CD14-positive monocyte (primary cell): ENCODE measurements around the gene SDK1. TPM values are rescaled to one million over a fixed set of nuclear protein-coding genes. Genes with fewer than 3 reads are reported as not detected.
A peak's percentile ranks its signal among the peaks of the same experiment; 100 is the strongest.

Experiments
- DNase-seq, 3 donors: peaks; one replicate each; pipeline ENCODE4 v3.0.0-alpha.2; 2011 to 2022
- H2AFZ ChIP-seq: 2 replicates; pipeline ENCODE4 v1.6.0; 2012; ENCODE audit warnings: mild to moderate bottlenecking, low read depth, low read length, inconsistent platforms; ENCODE audit not compliant: insufficient read depth, poor library complexity, severe bottlenecking
- H3K27ac ChIP-seq, 2 donors: 1 replicate in 1 of 2; 2 replicates in 1 of 2; pipeline ENCODE4 v1.5.1; 2012 to 2013; ENCODE audit warnings: low read length in 2 of 2, control low read depth in 1 of 2, inconsistent platforms in 1 of 2, low read depth in 1 of 2, mild to moderate bottlenecking in 1 of 2
- H3K27me3 ChIP-seq, 2 donors: one replicate each; pipeline versions ENCODE4 v1.6.0 to v1.6.1; 2011 to 2013; ENCODE audit warnings: low read length in 2 of 2; ENCODE audit not compliant: control insufficient read depth in 2 of 2, insufficient read depth in 2 of 2
- H3K36me3 ChIP-seq, 2 donors: replicated peaks in 1 of 2; 1 replicate in 1 of 2; 2 replicates in 1 of 2; pipeline versions ENCODE4 v1.5.1 to v1.6.1; 2012 to 2013; ENCODE audit warnings: low read length in 2 of 2, control low read depth in 1 of 2, inconsistent platforms in 1 of 2, mild to moderate bottlenecking in 1 of 2; ENCODE audit not compliant: insufficient read depth in 2 of 2, control insufficient read depth in 1 of 2
- H3K4me1 ChIP-seq, 2 donors: 1 replicate in 1 of 2; 2 replicates in 1 of 2; pipeline versions ENCODE4 v1.5.1 to v1.6.1; 2012 to 2013; ENCODE audit warnings: low read length in 2 of 2, control low read depth in 1 of 2, inconsistent platforms in 1 of 2, mild to moderate bottlenecking in 1 of 2, moderate library complexity in 1 of 2; ENCODE audit not compliant: insufficient read depth in 2 of 2, control insufficient read depth in 1 of 2
- H3K4me2 ChIP-seq: replicated peaks from 2 replicates; pipeline ENCODE3; 2012; ENCODE audit warnings: low read length, moderate library complexity, mild to moderate bottlenecking; ENCODE audit not compliant: poor library complexity, severe bottlenecking; ENCODE audit errors: extremely low read depth
- H3K4me3 ChIP-seq, 3 experiments: fragments of 200-600 bp in 1 of 3; sonication (generic) in 1 of 3; replicated peaks in 1 of 3; 1 replicate in 2 of 3; 2 replicates in 1 of 3; pipeline ENCODE4 v1.5.1; 2011 to 2013; ENCODE audit warnings: low read length in 3 of 3, mild to moderate bottlenecking in 3 of 3, control low read depth in 2 of 3, low read depth in 2 of 3, inconsistent platforms in 1 of 3, moderate library complexity in 1 of 3
- H3K79me2 ChIP-seq: 2 replicates; pipeline ENCODE4 v1.6.0; 2012; ENCODE audit warnings: mild to moderate bottlenecking, control low read depth, inconsistent platforms, low read length, moderate library complexity; ENCODE audit not compliant: insufficient read depth
- H3K9ac ChIP-seq: 2 replicates; pipeline ENCODE4 v1.6.0; 2017; ENCODE audit warnings: low read length, mild to moderate bottlenecking; ENCODE audit not compliant: insufficient read depth, poor library complexity, severe bottlenecking
- H3K9me3 ChIP-seq, 2 donors: replicated peaks in 1 of 2; 1 replicate in 1 of 2; 2 replicates in 1 of 2; pipeline versions ENCODE4 v1.5.1 to v1.6.1; 2012 to 2013; ENCODE audit warnings: low read length in 2 of 2, control low read depth in 1 of 2; ENCODE audit not compliant: control insufficient read depth in 1 of 2, insufficient read depth in 1 of 2
- H4K20me1 ChIP-seq: 2 replicates; pipeline ENCODE4 v1.6.0; 2012; ENCODE audit warnings: mild to moderate bottlenecking, low read length, control low read depth, moderate library complexity; ENCODE audit not compliant: insufficient read depth
- H3K27ac Mint-ChIP-seq, 7 donors: one replicate each; pipeline ENCODE4 v1.8.0; 2020; ENCODE audit warnings: mild to moderate bottlenecking in 7 of 7, mixed read lengths in 7 of 7, moderate library complexity in 6 of 7, inconsistent platforms in 2 of 7
- H3K27me3 Mint-ChIP-seq, 3 donors: one replicate each; pipeline ENCODE4 v1.8.0; 2021 to 2022; ENCODE audit warnings: low read depth in 3 of 3, mild to moderate bottlenecking in 3 of 3, mixed read lengths in 3 of 3, moderate library complexity in 3 of 3, inconsistent platforms in 1 of 3
- H3K36me3 Mint-ChIP-seq, 2 donors: one replicate each; pipeline ENCODE4 v1.8.0; 2020; ENCODE audit warnings: mixed read lengths in 2 of 2, inconsistent platforms in 1 of 2, mild to moderate bottlenecking in 1 of 2
- H3K4me1 Mint-ChIP-seq: one replicate; pipeline ENCODE4 v1.8.0; 2020; ENCODE audit warnings: mild to moderate bottlenecking, mixed read lengths
- H3K4me3 Mint-ChIP-seq, 2 donors: one replicate each; pipeline ENCODE4 v1.8.0; 2020; ENCODE audit warnings: mild to moderate bottlenecking in 2 of 2, mixed read lengths in 2 of 2, moderate library complexity in 1 of 2
- H3K9me3 Mint-ChIP-seq, 7 donors: one replicate each; pipeline ENCODE4 v1.8.0; 2020 to 2022; ENCODE audit warnings: mixed read lengths in 7 of 7, mild to moderate bottlenecking in 6 of 7, moderate library complexity in 6 of 7, inconsistent platforms in 2 of 7
- CTCF ChIP-seq: fragments of 200-600 bp; IDR thresholded peaks from one replicate; pipeline ENCODE4 v1.8.0; 2022; ENCODE audit warnings: antibody characterized with exemption, mild to moderate bottlenecking
- WGBS: methylation state at CpG from one replicate; pipeline ENCODE4 v1.1.5; 2013; ENCODE audit warnings: missing lambda C conversion rate; ENCODE audit not compliant: insufficient coverage; 5-methylcytosine and 5-hydroxymethylcytosine counted together
- intact Hi-C, 2 donors: fragments of 100-400 bp; cut with micrococcal nuclease; formaldehyde crosslinking; loops; one replicate each; pipeline versions ENCODE4 v1.15.0 to v1.15.1; 2023
- polyA plus RNA-seq, 3 donors: library from polyadenylated mRNA; depleted of rRNA in 1 of 3; unstranded in 2 of 3; stranded (reverse) in 1 of 3; fragments of 300-500 nt in 2 of 3; fragments of >200 nt in 1 of 3; fragmentation: Illumina TruSeq in 2 of 3; gene quantifications; 1 replicate in 2 of 3; 2 replicates in 1 of 3; pipeline ENCODE4 v1.2.3, GENCODE V29; 2012 to 2021

The SDK1 gene
- polyA plus RNA-seq, 3 donors = 0.01 TPM; not detected in 2

- peak overlapping the region in 1 of 7 donors; percentile 46 for H3K27ac Mint-ChIP-seq
- no peak overlapping the region for H3K27ac ChIP-seq
These were observed 903.6 kb downstream of the SDK1 start for GRCh38 chr7:4204513-4205165.

GRCh38 chr7:4205828-4206227 is 904.8 kb downstream of the SDK1 start:
- no peak overlapping the region for H3K27ac Mint-ChIP-seq
- 94% methylated on average over 18 of the region's 18 CpGs for WGBS

More at GRCh38 chr7:4204513-4205165, 903.6 kb downstream of the SDK1 start:
- 95% methylated on average over 29 of the region's 32 CpGs for WGBS
- Histone ChIP-seq H3K4me1 (no peaks in the 10 kb centered on the region), H3K79me2 (no peaks in the 10 kb centered on the region), H3K36me3 (no peaks in the 10 kb centered on the region), H3K9ac (no peak overlapping the region), H3K4me3 (no peak overlapping the region), H3K4me2 (no peak overlapping the region), H4K20me1 (no peaks in the 10 kb centered on the region), H3K27me3 (no peaks in the 10 kb centered on the region), H3K9me3 (peaks cover 4 to 8% of the 10 kb centered on the region in 2 donors), H2AFZ (no peak overlapping the region)
- Mint-ChIP-seq H3K9me3 (peaks cover 4 to 31% (median 8%) of the 10 kb centered on the region in 7 donors), H3K4me3 (peak overlapping the region in 1 of 2 donors; percentile 86), H3K4me1 (no peaks in the 10 kb centered on the region), H3K27me3 (peaks cover 0 to 4% (median 4%) of the 10 kb centered on the region in 3 donors), H3K36me3 (no peaks in the 10 kb centered on the region)
- intact Hi-C loops = no loop called here
- DNase-seq = no peak
- no peak for TF ChIP-seq CTCF

More at GRCh38 chr7:4205828-4206227, 904.8 kb downstream of the SDK1 start:
- Mint-ChIP-seq H3K9me3 (peaks cover 4 to 29% (median 8%) of the 10 kb centered on the region in 7 donors), H3K36me3 (no peaks in the 10 kb centered on the region), H3K4me1 (no peaks in the 10 kb centered on the region), H3K4me3 (no peak overlapping the region), H3K27me3 (peaks cover 0 to 4% (median 4%) of the 10 kb centered on the region in 3 donors)
- H3K79me2 ChIP-seq = no peaks in the 10 kb centered on the region
- H2AFZ ChIP-seq = no peak overlapping the region
- no peak overlapping the region for H3K4me2 ChIP-seq
- no peaks in the 10 kb centered on the region for H4K20me1 ChIP-seq
- H3K4me3 ChIP-seq = no peak overlapping the region
- H3K27ac ChIP-seq = no peak overlapping the region
- no peak for TF ChIP-seq CTCF
- H3K36me3 ChIP-seq = no peaks in the 10 kb centered on the region
- intact Hi-C loops = no loop called here
- H3K9me3 ChIP-seq = peaks cover 0 to 7% of the 10 kb centered on the region in 2 donors
- no peak overlapping the region for H3K9ac ChIP-seq
- DNase-seq = no peak
- no peaks in the 10 kb centered on the region for H3K27me3 ChIP-seq
- H3K4me1 ChIP-seq = no peaks in the 10 kb centered on the region
